Non-pigmented ciliary epithelial cell (primary cell): ENCODE results near the gene FRMD5.

Experiments used
- DNase-seq: peaks from one replicate; pipeline ENCODE4 v3.0.0-alpha.2; 2010; ENCODE audit warnings: low read depth

Gene FRMD5

GRCh38 chr15:44093836-44094235 is 101.2 kb downstream of the FRMD5 start:
- no peak for DNase-seq

GRCh38 chr15:44092221-44092620 is 102.8 kb downstream of the FRMD5 start:
- DNase-seq = no peak

GRCh38 chr15:44087578-44088465 is 107.2 kb downstream of the FRMD5 start:
- peak; percentile 76 for DNase-seq

GRCh38 chr15:44084770-44085169 is 110.3 kb downstream of the FRMD5 start:
- no peak for DNase-seq

- no peak for DNase-seq
Observed at GRCh38 chr15:44084171-44084570, 110.9 kb downstream of the FRMD5 start.

GRCh38 chr15:44082558-44083157 is 112.4 kb downstream of the FRMD5 start:
- no peak for DNase-seq

- DNase-seq = peak; percentile 50
Observed at GRCh38 chr15:44081026-44082013, 113.8 kb downstream of the FRMD5 start.

GRCh38 chr15:44075535-44075934 is 119.5 kb downstream of the FRMD5 start:
- no peak for DNase-seq

GRCh38 chr15:44069489-44069888 is 125.6 kb downstream of the FRMD5 start:
- no peak for DNase-seq

- DNase-seq = no peak
Observed at GRCh38 chr15:44068347-44068746, 126.7 kb downstream of the FRMD5 start.

GRCh38 chr15:44066211-44066827 is 128.8 kb downstream of the FRMD5 start:
- DNase-seq = no peak

GRCh38 chr15:44064706-44065105 is 130.4 kb downstream of the FRMD5 start:
- DNase-seq = no peak

- no peak for DNase-seq
Observed at GRCh38 chr15:44058126-44058525, 136.9 kb downstream of the FRMD5 start.

GRCh38 chr15:44045661-44046060 is 149.4 kb downstream of the FRMD5 start:
- DNase-seq = no peak

GRCh38 chr15:44045217-44045616 is 149.9 kb downstream of the FRMD5 start:
- no peak for DNase-seq

GRCh38 chr15:44038755-44039191 is 156.3 kb downstream of the FRMD5 start:
- DNase-seq = peak; percentile 38

- DNase-seq = no peak
Observed at GRCh38 chr15:44035781-44036699, 159.0 kb downstream of the FRMD5 start.

- DNase-seq = no peak
Observed at GRCh38 chr15:44034933-44035624, 160.0 kb downstream of the FRMD5 start.

- no peak for DNase-seq
Observed at GRCh38 chr15:44034334-44034733, 160.7 kb downstream of the FRMD5 start.

GRCh38 chr15:44033894-44034293 is 161.2 kb downstream of the FRMD5 start:
- no peak for DNase-seq
